ENCODE measurements around the gene TARP.
"Not testable (repeated sequence)": the region's sequence is repeated elsewhere in the genome, so short reads cannot be mapped to it uniquely, and the experiment has no call there.

The TARP gene

DNA sequence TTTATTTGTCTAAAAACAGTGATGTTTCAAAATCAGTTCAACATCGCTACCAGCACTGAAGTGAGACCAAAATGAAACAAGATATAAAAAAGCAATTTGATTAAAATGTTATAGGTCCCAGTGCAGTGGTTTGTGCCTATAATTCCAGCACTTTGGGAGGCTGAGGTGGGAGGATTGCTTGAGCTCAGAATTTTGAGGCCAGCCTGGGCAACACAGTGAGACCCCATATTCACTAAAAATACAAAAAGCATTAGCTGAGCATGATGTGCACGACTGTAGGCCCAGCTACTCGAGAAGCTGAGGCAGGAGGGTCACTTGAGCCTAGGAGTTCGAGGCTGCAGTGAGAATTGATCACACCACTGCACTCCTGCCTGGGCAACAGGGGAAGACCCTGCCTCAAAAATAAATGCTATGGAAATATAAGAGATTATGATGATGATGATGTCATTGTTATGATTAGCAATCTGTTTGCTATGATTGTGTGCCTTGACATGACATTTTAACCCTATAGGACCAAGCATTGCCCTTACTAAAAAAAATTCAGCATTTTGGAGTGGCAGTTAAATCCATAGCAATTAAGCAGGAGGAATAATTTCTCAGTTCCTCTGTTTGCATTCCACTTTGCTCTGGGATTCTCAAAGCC is 3.6 kb downstream of the TARP start:
- CTCF ChIA-PET; H3K27me3 Mint-ChIP-seq; H3K4me1 Mint-ChIP-seq; ATAC-seq; DNase-seq; H3K9me3 Mint-ChIP-seq (ENCODE audit: low read depth); H3K27ac Mint-ChIP-seq: not testable (repeated sequence)
- peaks cover 19% of the 10 kb centered on the region for H3K36me3 Mint-ChIP-seq
- peak overlapping the region; percentile 42 for H3K4me3 Mint-ChIP-seq

GRCh38 chr7:38265958-38266357 is 7.5 kb downstream of the TARP start:
- H3K36me3 Mint-ChIP-seq: peaks cover 37% of the 10 kb centered on the region

DNA sequence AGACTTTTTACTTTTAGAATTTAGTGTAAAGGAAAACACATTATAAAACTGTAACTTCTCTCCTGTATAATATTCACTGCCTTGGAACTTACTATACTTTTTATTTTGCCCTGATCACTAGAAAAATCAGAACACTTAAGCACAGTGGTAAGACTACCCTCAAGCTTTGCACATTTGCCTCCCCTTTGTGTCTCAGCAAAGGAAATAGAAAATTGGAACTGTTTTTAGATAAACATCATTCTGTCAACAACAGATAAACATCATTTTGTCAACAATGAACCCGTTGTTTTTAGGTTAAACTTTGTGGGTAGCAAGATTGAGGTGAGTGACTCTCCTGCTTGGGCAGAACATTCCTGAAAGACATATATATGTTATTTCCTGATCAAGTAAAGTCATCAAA is 8.8 kb downstream of the TARP start:
- H3K4me1 Mint-ChIP-seq; H3K9me3 Mint-ChIP-seq (ENCODE audit: low read depth); DNase-seq; CTCF ChIA-PET; H3K27me3 Mint-ChIP-seq: not testable (repeated sequence)
- H3K27ac Mint-ChIP-seq: peak overlapping the region; percentile 77
- ATAC-seq: peak; percentile 18
- peaks cover 41% of the 10 kb centered on the region for H3K36me3 Mint-ChIP-seq
- peak overlapping the region; percentile 71 for H3K4me3 Mint-ChIP-seq

More at GRCh38 chr7:38265958-38266357, 7.5 kb downstream of the TARP start:
- H3K4me1 Mint-ChIP-seq; CTCF ChIA-PET; H3K27me3 Mint-ChIP-seq; H3K9me3 Mint-ChIP-seq (ENCODE audit: low read depth); DNase-seq; ATAC-seq: not testable (repeated sequence)
- H3K4me3 Mint-ChIP-seq: peak overlapping the region; percentile 72
- peak overlapping the region; percentile 81 for H3K27ac Mint-ChIP-seq

- H3K27me3 Mint-ChIP-seq; H3K9me3 Mint-ChIP-seq (ENCODE audit: low read depth); DNase-seq; ATAC-seq; CTCF ChIA-PET: not testable (repeated sequence)
- Mint-ChIP-seq H3K27ac (peak overlapping the region; percentile 83), H3K4me3 (peak overlapping the region; percentile 71), H3K36me3 (peaks cover 44% of the 10 kb centered on the region), H3K4me1 (peaks cover 15% of the 10 kb centered on the region)
Measured at GRCh38 chr7:38263274-38263673, 10.2 kb downstream of the TARP start.

- peak; percentile 38 for ATAC-seq
- CTCF ChIA-PET: no interaction called here
Measured at GRCh38 chr7:38262545-38262944, 10.9 kb downstream of the TARP start.

GRCh38 chr7:38262026-38262425 is 11.4 kb downstream of the TARP start:
- ATAC-seq; CTCF ChIA-PET; H3K27me3 Mint-ChIP-seq; DNase-seq; H3K9me3 Mint-ChIP-seq (ENCODE audit: low read depth): not testable (repeated sequence)
- peaks cover 18% of the 10 kb centered on the region for H3K4me1 Mint-ChIP-seq
- H3K27ac Mint-ChIP-seq: peak overlapping the region; percentile 83
- peaks cover 41% of the 10 kb centered on the region for H3K36me3 Mint-ChIP-seq
- peak overlapping the region; percentile 71 for H3K4me3 Mint-ChIP-seq

More at GRCh38 chr7:38262545-38262944, 10.9 kb downstream of the TARP start:
- H3K4me3 Mint-ChIP-seq: peak overlapping the region; percentile 71
- H3K4me1 Mint-ChIP-seq: peaks cover 15% of the 10 kb centered on the region
- DNase-seq: no peak
- peak overlapping the region; percentile 83 for H3K27ac Mint-ChIP-seq
- H3K36me3 Mint-ChIP-seq: peaks cover 42% of the 10 kb centered on the region
- no peaks in the 10 kb centered on the region for H3K9me3 Mint-ChIP-seq (ENCODE audit: low read depth)
- no peaks in the 10 kb centered on the region for H3K27me3 Mint-ChIP-seq

DNA sequence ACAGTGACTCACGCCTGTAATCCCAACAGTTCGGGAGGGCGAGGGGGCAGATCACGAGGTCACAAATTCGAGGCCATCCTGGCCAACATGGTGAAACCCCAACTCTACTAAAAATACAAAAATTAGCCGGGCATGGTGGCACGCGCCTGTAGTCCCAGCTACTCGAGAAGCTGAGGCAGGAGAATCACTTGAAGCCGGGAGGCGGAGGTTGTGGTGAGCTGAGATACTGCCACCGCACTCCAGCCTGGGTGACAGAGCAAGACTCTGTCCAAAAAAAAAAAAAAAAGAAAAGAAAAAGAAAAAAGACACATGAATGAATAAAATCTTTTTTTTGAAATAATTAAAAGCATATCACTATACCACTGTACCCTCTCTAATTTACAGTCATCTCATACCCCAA is 11.8 kb downstream of the TARP start:
- H3K27me3 Mint-ChIP-seq; DNase-seq; ATAC-seq; H3K9me3 Mint-ChIP-seq (ENCODE audit: low read depth); CTCF ChIA-PET: not testable (repeated sequence)
- peak overlapping the region; percentile 71 for H3K4me3 Mint-ChIP-seq
- H3K4me1 Mint-ChIP-seq: peaks cover 18% of the 10 kb centered on the region
- H3K27ac Mint-ChIP-seq: peak overlapping the region; percentile 83
- peaks cover 40% of the 10 kb centered on the region for H3K36me3 Mint-ChIP-seq

GRCh38 chr7:38259157-38259556 is 14.3 kb downstream of the TARP start:
- ATAC-seq: peak; percentile 43
- H3K9me3 Mint-ChIP-seq (ENCODE audit: low read depth); DNase-seq; CTCF ChIA-PET; H3K27me3 Mint-ChIP-seq: not testable (repeated sequence)
- Mint-ChIP-seq H3K4me3 (peak overlapping the region; percentile 18), H3K4me1 (peaks cover 13% of the 10 kb centered on the region), H3K36me3 (peaks cover 34% of the 10 kb centered on the region), H3K27ac (peak overlapping the region; percentile 57)

- CTCF ChIA-PET: no interaction called here
- Mint-ChIP-seq H3K9me3 (ENCODE audit: low read depth) (no peaks in the 10 kb centered on the region), H3K4me1 (peaks cover 15% of the 10 kb centered on the region), H3K36me3 (peaks cover 32% of the 10 kb centered on the region), H3K27ac (peak overlapping the region; percentile 19), H3K27me3 (no peaks in the 10 kb centered on the region), H3K4me3 (no peak overlapping the region)
- DNase-seq (no peak), ATAC-seq (no peak)
Measured at GRCh38 chr7:38257350-38257677, 16.1 kb downstream of the TARP start.

GRCh38 chr7:38249849-38250248 is 23.6 kb downstream of the TARP start:
- H3K9me3 Mint-ChIP-seq (ENCODE audit: low read depth); H3K27me3 Mint-ChIP-seq; DNase-seq; ATAC-seq: not testable (repeated sequence)
- Mint-ChIP-seq H3K4me1 (peaks cover 46% of the 10 kb centered on the region), H3K36me3 (peaks cover 66% of the 10 kb centered on the region), H3K27ac (peak overlapping the region; percentile 88), H3K4me3 (peak overlapping the region; percentile 83)
- CTCF ChIA-PET: interaction anchor here (1.2 to 1.4 kb wide), 2 partner anchors 86 to 90 kb away, joined by 3 read pairs; no protein-coding TSS in a partner anchor

DNA sequence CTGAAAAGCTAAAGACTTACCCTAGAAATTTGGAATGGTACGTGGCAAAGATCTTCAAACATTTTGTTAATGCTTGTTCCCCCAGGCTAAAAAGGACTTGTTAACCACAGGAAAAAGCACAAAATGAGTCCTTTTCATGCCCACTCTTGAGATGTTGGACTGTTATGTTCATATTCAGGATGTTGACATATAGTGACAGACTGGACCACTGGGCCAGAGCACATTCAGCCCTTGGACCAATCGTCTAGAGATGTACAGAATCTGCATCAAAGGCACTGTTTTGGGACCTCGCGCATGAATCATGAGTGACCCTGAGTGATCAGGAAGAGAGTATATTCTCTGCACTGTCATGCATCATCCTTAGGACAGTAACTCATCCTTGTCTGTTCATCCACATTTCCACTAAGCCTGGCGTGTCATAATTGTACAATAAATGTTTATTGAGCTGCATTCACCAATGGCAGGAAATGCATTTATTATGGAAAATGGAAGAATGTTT is 25.3 kb downstream of the TARP start:
- Mint-ChIP-seq H3K27ac (peak overlapping the region; percentile 87), H3K4me3 (peak overlapping the region; percentile 78), H3K9me3 (ENCODE audit: low read depth) (no peaks in the 10 kb centered on the region), H3K27me3 (no peaks in the 10 kb centered on the region), H3K36me3 (peaks cover 79% of the 10 kb centered on the region), H3K4me1 (peaks cover 51% of the 10 kb centered on the region)
- CTCF ChIA-PET: interaction anchor here (1.0 to 1.4 kb wide), 2 partner anchors 32 to 122 kb away, joined by 3 to 5 read pairs; no protein-coding TSS in a partner anchor
- DNase-seq (no peak), ATAC-seq (peak; percentile 24)

- DNase-seq: peak; percentile 68
- Mint-ChIP-seq H3K27me3 (no peaks in the 10 kb centered on the region), H3K36me3 (peaks cover 84% of the 10 kb centered on the region), H3K9me3 (ENCODE audit: low read depth) (no peaks in the 10 kb centered on the region), H3K4me1 (peaks cover 60% of the 10 kb centered on the region), H3K4me3 (peak overlapping the region; percentile 59), H3K27ac (peak overlapping the region; percentile 87)
- peak; percentile 68 for ATAC-seq
- CTCF ChIA-PET: interaction anchor here (1.1 to 1.2 kb wide), 2 partner anchors 28 to 30 kb away, joined by 3 read pairs; partner anchors contain the start of gene TARP
Measured at GRCh38 chr7:38245409-38245977, 27.9 kb downstream of the TARP start.

- CTCF ChIA-PET: no interaction called here
- peak overlapping the region; percentile 87 for H3K27ac Mint-ChIP-seq
- ATAC-seq (no peak), DNase-seq (no peak)
- H3K4me1 Mint-ChIP-seq: peaks cover 57% of the 10 kb centered on the region
- H3K9me3 Mint-ChIP-seq (ENCODE audit: low read depth): no peaks in the 10 kb centered on the region
- peaks cover 82% of the 10 kb centered on the region for H3K36me3 Mint-ChIP-seq
- H3K27me3 Mint-ChIP-seq: no peaks in the 10 kb centered on the region
- peak overlapping the region; percentile 59 for H3K4me3 Mint-ChIP-seq
Measured at GRCh38 chr7:38244516-38244915, 28.9 kb downstream of the TARP start.

DNA sequence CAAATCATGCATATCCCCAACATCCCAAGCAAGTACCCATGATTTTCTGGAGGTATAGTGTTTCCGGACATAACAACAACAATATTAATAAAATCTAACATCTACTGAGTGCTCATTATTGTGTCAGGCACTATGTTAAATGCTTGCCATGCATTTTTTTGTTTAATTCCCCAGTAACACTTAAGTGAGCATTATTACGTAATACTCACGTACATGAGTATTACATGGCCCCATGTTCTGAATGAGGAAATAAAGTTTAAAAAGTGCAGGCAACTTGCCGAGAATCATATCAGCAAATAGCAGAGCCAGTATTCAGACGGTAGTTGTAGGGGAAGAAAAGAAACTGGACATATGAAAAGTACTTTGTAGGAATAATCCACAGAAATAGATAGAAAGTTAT is 30.1 kb downstream of the TARP start:
- H3K4me3 Mint-ChIP-seq: peak overlapping the region; percentile 59
- ATAC-seq; DNase-seq; H3K9me3 Mint-ChIP-seq (ENCODE audit: low read depth); H3K27me3 Mint-ChIP-seq: not testable (repeated sequence)
- peaks cover 81% of the 10 kb centered on the region for H3K36me3 Mint-ChIP-seq
- CTCF ChIA-PET: interaction anchor here (0.5 kb wide), 1 partner anchor 17 kb away, joined by 3 read pairs; no protein-coding TSS in a partner anchor
- peak overlapping the region; percentile 87 for H3K27ac Mint-ChIP-seq
- H3K4me1 Mint-ChIP-seq: peaks cover 57% of the 10 kb centered on the region

Measured in activated CD8-positive, alpha-beta memory T cell treated with anti-CD3 and anti-CD28 coated beads, Interleukin-2, amount 10 ng/mL, durations not matched to agents 7 days and 5 days (primary cell).